HEK293 (cell line): Measurements from ENCODE around the gene NUMBL.

Source experiments
- BCL11A ChIP-seq: fragments of 450-650 bp; formaldehyde crosslinking; IDR thresholded peaks from 2 replicates; pipeline ENCODE4 v1.5.1; 2016; ENCODE audit warnings: low read depth, missing biosample characterization, missing genetic modification characterization
- CTCF ChIP-seq: fragments of 450-650 bp; formaldehyde crosslinking; IDR thresholded peaks from 2 replicates; pipeline ENCODE4 v1.5.1; 2016; ENCODE audit warnings: missing biosample characterization, missing genetic modification characterization
- REPIN1 ChIP-seq: fragments of 450-650 bp; formaldehyde crosslinking; IDR thresholded peaks from 2 replicates; pipeline ENCODE4 v1.5.1; 2017; ENCODE audit warnings: missing biosample characterization, missing genetic modification characterization, low read depth
- SALL2 ChIP-seq: fragments of 450-650 bp; formaldehyde crosslinking; IDR thresholded peaks from 2 replicates; pipeline ENCODE4 v1.5.0; 2017; ENCODE audit warnings: missing biosample characterization, mild to moderate bottlenecking, missing genetic modification characterization, borderline replicate concordance
- ZBTB17 ChIP-seq: fragments of 450-650 bp; formaldehyde crosslinking; IDR thresholded peaks from 2 replicates; pipeline ENCODE4 v1.5.1; 2016; ENCODE audit warnings: missing biosample characterization, missing genetic modification characterization
- ZNF302 ChIP-seq: fragments of 450-650 bp; formaldehyde crosslinking; IDR thresholded peaks from 2 replicates; pipeline ENCODE4 v1.5.1; 2016; ENCODE audit warnings: missing biosample characterization, missing genetic modification characterization, low read depth
- ZNF660 ChIP-seq: fragments of 450-650 bp; IDR thresholded peaks from 2 replicates; pipeline ENCODE4 v1.5.1; 2018; ENCODE audit warnings: missing biosample characterization, mild to moderate bottlenecking, missing genetic modification characterization

- TF ChIP-seq ZNF660 (tag by site-specific recombination) (no peak), CTCF (tag by site-specific recombination) (peak; percentile 99), ZNF302 (tag by site-specific recombination) (no peak), BCL11A (tag by site-specific recombination) (no peak), SALL2 (tag by site-specific recombination) (no peak), ZBTB17 (tag by site-specific recombination) (peak; percentile 69), REPIN1 (no peak)
Observed at GRCh38 chr19:40702337-40703012, 12.0 kb upstream of the NUMBL start.
